ENCODE measurements around the gene ABO. TPM values are rescaled to one million over a fixed set of nuclear protein-coding genes. Genes with fewer than 3 reads are reported as not detected.

The ABO gene
- total RNA-seq, 2 experiments from 2014 or later = 0.27 to 0.56 TPM

DNA sequence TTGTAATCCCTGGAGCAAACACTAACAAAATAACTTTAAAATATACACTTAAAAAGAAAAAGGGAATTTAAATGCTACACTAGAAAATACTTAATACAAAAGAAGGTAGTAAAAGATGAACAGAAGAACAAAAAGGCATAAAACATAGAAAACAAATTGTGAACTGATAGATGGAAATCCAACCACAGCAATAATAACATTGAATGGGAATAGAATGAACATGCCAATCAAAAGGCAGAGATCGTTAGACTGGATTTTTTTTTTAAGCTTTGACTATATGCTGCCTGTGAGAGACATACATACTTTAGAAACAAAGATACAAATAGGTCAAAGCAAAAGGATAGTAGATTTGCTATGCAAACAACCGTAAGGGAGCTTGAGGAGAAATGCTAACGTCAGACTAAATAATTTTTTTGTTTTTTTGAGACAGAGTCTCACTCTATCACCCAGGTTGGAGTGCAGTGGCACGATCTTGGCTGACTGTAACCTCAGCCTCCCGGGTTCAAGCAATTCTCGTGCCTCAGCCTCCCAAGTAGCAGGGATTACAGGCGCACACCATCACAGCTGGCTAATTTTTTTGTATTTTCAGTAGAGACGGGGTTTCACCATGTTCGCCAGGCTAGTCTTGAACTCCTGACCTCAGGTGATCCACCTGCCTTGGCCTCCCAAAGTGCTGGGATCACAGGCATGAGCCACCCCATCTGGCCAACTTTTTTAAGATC is 6.5 kb downstream of the ABO start:
- Mint-ChIP-seq H3K4me3 (no peak overlapping the region), H3K9me3 (no peaks in the 10 kb centered on the region), H3K4me1 (no peaks in the 10 kb centered on the region), H3K27me3 (peaks cover 42% of the 10 kb centered on the region), H3K27ac (no peak overlapping the region), H3K36me3 (ENCODE audit: low read depth) (no peaks in the 10 kb centered on the region)
- DNase-seq = no peak
- POLR2A ChIA-PET = no interaction called here
- CTCF ChIA-PET = no interaction called here

DNA sequence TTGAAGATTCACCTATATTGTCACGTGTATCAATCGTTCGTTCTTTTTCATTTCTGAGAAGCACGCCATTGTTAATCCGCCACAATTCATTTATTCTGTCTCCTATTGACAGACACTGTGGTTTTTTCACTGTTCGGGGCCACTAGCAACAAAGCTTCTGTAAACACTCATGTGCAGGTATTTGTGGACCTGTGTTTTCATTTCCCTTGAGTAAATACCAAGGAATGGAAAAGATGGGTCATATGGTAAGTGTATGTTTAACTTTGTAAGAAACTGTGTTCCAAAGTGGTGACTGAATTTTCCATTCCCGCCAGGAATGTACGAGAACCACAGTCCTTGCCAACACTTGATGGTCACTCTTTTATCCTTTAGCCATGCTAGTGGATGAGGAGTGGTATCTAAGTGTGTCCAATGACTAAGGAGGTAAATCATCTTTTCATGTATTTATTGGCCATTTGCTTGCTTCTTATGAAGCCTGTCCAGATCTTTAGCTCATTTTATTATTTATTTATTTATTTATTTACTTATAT is 10.7 kb downstream of the ABO start:
- Mint-ChIP-seq H3K4me1 (no peaks in the 10 kb centered on the region), H3K36me3 (ENCODE audit: low read depth) (no peaks in the 10 kb centered on the region), H3K27ac (no peak overlapping the region), H3K27me3 (peaks cover 11% of the 10 kb centered on the region), H3K9me3 (no peaks in the 10 kb centered on the region), H3K4me3 (no peak overlapping the region)
- no peak for DNase-seq
- POLR2A ChIA-PET = no interaction called here
- CTCF ChIA-PET = no interaction called here

DNA sequence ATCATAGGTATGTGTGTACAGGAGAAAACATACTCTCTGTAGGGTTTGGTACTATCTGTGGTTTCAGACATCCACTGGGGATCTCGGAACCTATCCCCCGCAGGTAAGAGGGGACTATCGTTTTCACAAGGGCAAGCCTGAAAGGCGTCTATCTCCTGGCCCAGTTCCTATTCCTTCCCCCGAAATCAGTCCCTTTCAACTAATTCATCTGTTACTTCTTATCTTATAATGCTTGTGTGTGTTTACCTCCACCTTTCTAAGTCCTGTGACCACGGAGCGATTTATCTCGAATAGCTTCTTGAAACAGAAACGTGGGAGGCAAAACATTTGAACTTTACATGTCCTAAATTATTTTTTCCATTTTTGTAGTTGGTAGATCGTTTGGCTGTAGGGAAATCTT is 11.4 kb downstream of the ABO start:
- no peaks in the 10 kb centered on the region for H3K36me3 Mint-ChIP-seq (ENCODE audit: low read depth)
- H3K4me3 Mint-ChIP-seq = no peak overlapping the region
- CTCF ChIA-PET = no interaction called here
- POLR2A ChIA-PET = no interaction called here
- no peaks in the 10 kb centered on the region for H3K9me3 Mint-ChIP-seq
- peaks cover 11% of the 10 kb centered on the region for H3K27me3 Mint-ChIP-seq
- H3K4me1 Mint-ChIP-seq = no peaks in the 10 kb centered on the region
- DNase-seq = no peak
- no peak overlapping the region for H3K27ac Mint-ChIP-seq

DNA sequence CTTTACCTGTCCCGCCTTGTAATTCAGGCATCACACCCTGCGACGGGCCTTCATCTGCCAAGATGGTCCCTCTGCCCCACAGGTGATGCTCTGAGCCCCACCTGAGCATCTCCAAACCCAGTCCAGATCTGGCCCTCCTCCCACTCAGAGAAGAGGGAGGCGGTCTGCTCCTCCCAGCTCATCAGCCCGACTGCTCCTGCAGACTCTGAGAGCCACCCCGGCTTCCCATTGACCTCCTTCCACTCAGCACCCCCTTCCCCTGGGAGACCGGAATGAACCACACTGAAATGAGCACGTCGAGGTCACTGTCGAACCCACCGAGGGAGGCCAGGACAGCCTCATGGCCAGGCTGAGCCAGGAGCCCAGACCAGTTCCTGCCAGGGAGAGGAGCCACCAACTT is 12.8 kb downstream of the ABO start:
- no peaks in the 10 kb centered on the region for H3K4me1 Mint-ChIP-seq
- no peak overlapping the region for H3K27ac Mint-ChIP-seq
- ChIA-PET POLR2A (no interaction called here), CTCF (no interaction called here)
- peaks cover 7% of the 10 kb centered on the region for H3K27me3 Mint-ChIP-seq
- no peaks in the 10 kb centered on the region for H3K36me3 Mint-ChIP-seq (ENCODE audit: low read depth)
- no peaks in the 10 kb centered on the region for H3K9me3 Mint-ChIP-seq
- H3K4me3 Mint-ChIP-seq = no peak overlapping the region
- no peak for DNase-seq

DNA sequence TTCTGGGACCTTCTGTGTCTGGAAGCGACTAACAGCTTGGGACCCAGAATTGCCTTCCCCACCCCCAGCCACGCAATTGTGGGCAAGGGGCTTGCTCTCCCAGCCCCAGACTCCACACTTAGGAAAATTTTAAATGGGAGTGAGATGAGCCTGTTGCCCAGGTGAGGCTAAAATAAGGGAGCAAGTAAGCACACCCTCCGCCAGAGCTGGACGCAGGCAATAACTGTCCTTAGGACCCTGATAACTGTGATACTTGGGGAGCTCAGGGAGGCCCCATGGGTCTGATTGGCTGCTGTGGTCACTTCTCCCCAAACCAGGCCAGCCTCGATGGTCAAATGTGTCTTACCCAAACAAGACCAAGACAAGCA is 13.3 kb downstream of the ABO start:
- H3K27ac Mint-ChIP-seq = no peak overlapping the region
- DNase-seq = no peak
- POLR2A ChIA-PET = no interaction called here
- CTCF ChIA-PET = no interaction called here
- H3K36me3 Mint-ChIP-seq (ENCODE audit: low read depth) = no peaks in the 10 kb centered on the region
- no peaks in the 10 kb centered on the region for H3K4me1 Mint-ChIP-seq
- no peak overlapping the region for H3K4me3 Mint-ChIP-seq
- H3K9me3 Mint-ChIP-seq = no peaks in the 10 kb centered on the region
- peaks cover 6% of the 10 kb centered on the region for H3K27me3 Mint-ChIP-seq

DNA sequence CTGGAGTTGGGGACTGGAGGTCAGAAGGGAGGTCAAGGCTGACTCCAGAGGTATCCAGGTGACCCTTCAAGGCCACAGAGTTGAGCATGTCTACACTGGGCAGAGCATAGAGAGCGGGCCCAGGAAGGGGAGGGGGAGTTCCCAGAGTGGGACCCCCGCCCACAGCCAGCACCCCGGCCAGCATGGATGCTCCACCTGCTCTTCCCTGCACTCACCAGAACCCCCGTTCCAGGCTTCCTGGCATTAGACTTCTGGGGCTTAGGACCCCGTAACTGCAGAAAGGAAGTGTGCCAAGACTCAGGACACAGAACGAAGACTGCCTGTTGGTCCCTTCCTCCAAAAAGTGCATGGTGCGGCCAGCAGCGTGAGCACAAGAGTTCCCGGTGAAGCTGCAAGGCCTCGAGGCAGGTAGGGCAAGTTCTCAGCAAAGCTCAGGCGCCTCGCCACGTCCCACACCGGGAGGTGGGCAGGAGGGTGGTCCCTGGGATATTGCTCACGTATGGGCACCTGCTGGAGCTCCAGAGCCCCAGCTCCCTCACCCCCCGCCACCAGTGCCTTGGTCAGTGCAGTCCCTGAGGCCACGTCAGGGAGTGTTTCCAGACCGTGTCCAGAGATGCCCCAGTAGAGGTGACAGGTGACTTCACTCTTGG is 13.8 kb downstream of the ABO start:
- no peaks in the 10 kb centered on the region for H3K36me3 Mint-ChIP-seq (ENCODE audit: low read depth)
- ChIA-PET POLR2A (no interaction called here), CTCF (no interaction called here)
- no peak for DNase-seq
- peaks cover 1% of the 10 kb centered on the region for H3K27me3 Mint-ChIP-seq
- H3K4me1 Mint-ChIP-seq = no peaks in the 10 kb centered on the region
- no peak overlapping the region for H3K4me3 Mint-ChIP-seq
- H3K9me3 Mint-ChIP-seq = no peaks in the 10 kb centered on the region
- H3K27ac Mint-ChIP-seq = no peak overlapping the region

DNA sequence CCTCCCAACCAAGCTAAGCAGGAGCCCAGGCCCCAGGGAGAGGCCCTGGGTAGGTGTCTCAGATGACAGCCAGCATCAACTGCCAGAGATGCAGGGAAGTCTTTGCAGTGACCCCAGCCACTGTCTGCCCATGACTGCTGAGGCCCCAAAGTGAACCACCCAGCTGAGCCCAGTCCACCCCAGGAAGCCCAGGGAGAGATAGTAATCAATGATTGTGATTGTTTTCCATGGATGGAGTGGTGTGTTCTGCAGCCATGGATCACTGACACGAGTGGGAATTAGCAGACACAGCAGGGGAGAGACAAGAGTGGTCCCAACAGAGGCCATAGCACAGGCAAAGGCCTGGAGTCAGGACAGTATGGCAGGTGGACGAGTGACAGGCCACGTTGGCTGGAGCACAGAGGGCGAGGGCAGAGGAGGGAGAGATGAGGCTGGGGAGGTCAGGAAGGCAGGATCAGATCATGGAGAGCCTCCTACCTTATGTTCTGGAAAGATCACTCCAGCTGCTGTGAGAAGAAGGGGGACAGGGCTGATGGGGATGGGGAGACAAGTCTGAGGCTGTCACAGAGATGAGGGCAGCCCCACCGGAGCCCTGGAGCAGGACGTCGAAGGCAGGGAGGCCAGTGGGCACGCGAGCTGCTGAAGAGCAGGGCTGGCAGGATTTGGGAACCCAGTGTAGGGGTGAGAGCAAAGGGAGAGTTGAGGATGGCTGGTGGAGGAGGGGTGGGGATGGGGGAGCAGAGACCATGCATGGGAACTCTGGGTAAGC is 14.5 kb downstream of the ABO start:
- ChIA-PET POLR2A (no interaction called here), CTCF (no interaction called here)
- no peak for DNase-seq
- Mint-ChIP-seq H3K27me3 (no peaks in the 10 kb centered on the region), H3K27ac (no peak overlapping the region), H3K36me3 (ENCODE audit: low read depth) (no peaks in the 10 kb centered on the region), H3K4me3 (no peak overlapping the region), H3K9me3 (no peaks in the 10 kb centered on the region), H3K4me1 (no peaks in the 10 kb centered on the region)

DNA sequence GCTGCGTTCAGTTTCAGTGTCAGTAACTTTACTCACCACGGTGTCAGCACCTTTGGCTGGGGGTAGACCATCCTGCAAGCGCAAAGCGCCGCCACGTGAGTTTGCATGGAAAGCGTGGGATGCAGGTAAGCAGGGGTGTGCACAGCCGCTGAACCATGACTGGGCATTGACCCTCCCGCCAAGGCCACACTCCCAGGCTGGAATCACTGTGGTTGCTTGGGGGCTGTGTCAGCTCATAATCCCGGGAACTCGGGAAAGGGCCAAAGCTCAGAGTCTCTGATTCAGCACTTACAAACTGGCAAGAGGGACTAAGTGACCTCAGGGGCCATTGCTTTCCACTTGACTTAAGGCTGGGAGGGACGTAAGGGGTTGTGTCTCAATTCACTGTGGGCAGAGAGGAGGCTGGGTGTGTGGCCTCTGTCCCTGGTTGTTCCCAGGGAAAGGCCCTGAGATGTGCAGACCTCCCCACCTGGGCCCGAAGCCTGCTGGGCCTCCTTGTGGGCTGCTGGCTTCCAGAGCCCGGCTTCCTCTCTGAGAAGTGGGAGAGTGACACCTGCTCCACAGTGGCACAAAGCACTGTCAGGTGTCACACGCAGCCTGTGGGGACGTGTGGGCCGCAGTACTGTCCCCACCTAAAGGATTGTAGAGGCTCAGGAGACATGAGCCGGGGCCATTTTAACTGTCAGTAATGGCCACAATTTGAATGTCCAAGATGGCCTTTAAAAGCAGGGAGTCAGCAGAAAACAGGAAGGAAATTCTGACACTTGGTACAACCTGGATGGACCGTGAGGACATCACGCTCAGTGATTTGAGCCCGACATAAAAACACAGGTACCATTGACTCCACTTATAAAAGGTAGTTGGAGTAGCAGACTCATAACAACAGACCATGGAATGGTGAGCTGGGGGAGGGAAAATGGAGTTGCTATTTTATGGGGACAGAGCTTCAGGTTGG is 16.7 kb downstream of the ABO start:
- H3K27ac Mint-ChIP-seq = no peak overlapping the region
- no peak overlapping the region for H3K4me3 Mint-ChIP-seq
- H3K9me3 Mint-ChIP-seq = no peaks in the 10 kb centered on the region
- no peak for DNase-seq
- no peaks in the 10 kb centered on the region for H3K36me3 Mint-ChIP-seq (ENCODE audit: low read depth)
- H3K27me3 Mint-ChIP-seq = no peaks in the 10 kb centered on the region
- CTCF ChIA-PET = no interaction called here
- POLR2A ChIA-PET = no interaction called here
- H3K4me1 Mint-ChIP-seq = no peaks in the 10 kb centered on the region

DNA sequence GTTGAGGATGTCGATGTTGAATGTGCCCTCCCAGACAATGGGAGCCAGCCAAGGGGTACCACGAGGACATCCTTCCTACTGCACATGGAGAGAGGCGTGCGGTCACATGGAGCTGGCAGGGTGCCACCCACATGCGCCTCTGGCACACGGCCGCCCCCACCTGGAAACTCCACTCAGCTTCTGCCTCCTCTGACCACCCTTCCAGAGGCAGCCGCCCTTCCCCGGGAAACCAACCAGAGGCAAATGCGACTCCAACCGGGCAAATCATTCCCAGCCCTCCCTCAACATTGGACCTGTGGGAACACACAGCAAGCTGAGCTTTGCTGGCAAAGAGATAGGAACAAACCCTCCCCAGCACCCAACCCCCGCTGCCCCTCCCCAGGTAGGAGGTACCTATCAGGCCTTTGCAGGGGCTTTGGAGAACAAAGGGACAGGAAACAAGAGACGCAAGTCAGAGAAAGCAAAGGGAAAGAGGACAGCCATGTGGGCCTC is 17.5 kb downstream of the ABO start:
- peaks cover 5% of the 10 kb centered on the region for H3K27me3 Mint-ChIP-seq
- H3K4me1 Mint-ChIP-seq = peaks cover 6% of the 10 kb centered on the region
- POLR2A ChIA-PET = no interaction called here
- H3K27ac Mint-ChIP-seq = no peak overlapping the region
- no peak overlapping the region for H3K4me3 Mint-ChIP-seq
- no peak for DNase-seq
- CTCF ChIA-PET = no interaction called here
- H3K36me3 Mint-ChIP-seq (ENCODE audit: low read depth) = no peaks in the 10 kb centered on the region
- H3K9me3 Mint-ChIP-seq = no peaks in the 10 kb centered on the region

DNA sequence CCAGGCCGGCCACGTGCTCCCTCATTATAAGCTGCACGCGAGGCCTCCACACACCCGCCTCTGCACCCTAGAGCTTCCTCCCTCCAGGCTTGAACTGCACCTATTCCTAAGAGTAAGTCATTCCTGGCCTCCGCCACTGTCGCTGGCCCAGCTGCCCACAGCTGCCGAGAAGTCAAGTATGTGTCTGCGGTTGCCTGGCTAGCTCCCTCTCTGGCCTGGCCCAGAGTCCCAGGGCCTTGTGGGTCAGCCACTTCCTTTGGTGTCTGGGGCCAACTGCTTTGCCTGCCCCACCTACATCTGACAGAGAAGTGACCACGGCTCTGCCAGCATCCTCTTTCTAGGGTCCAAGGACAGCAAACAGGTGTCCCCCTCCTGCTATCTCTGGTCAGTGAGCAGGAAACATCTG is 18.3 kb downstream of the ABO start:
- POLR2A ChIA-PET = no interaction called here
- H3K4me3 Mint-ChIP-seq = no peak overlapping the region
- H3K36me3 Mint-ChIP-seq (ENCODE audit: low read depth) = no peaks in the 10 kb centered on the region
- peaks cover 5% of the 10 kb centered on the region for H3K27me3 Mint-ChIP-seq
- DNase-seq = no peak
- H3K27ac Mint-ChIP-seq = no peak overlapping the region
- H3K4me1 Mint-ChIP-seq = peaks cover 6% of the 10 kb centered on the region
- CTCF ChIA-PET = no interaction called here
- no peaks in the 10 kb centered on the region for H3K9me3 Mint-ChIP-seq

DNA sequence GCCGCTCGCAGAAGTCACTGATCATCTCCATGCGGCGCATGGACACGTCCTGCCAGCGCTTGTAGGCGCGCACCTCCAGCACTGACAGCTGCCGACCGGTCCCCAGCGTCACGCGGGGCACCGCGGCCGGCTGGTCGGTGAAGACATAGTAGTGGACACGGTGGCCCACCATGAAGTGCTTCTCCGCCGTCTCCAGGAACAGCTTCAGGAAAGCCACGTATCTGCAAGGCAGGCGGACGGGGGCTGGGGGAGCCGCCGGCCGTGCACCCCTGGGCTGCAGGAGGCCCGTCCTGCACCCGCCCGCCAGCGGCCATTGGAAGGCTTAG is 18.9 kb downstream of the ABO start:
- Mint-ChIP-seq H3K27ac (no peak overlapping the region), H3K27me3 (peaks cover 5% of the 10 kb centered on the region), H3K4me1 (peaks cover 8% of the 10 kb centered on the region), H3K9me3 (no peaks in the 10 kb centered on the region), H3K4me3 (no peak overlapping the region), H3K36me3 (ENCODE audit: low read depth) (no peaks in the 10 kb centered on the region)
- CTCF ChIA-PET = no interaction called here
- POLR2A ChIA-PET = no interaction called here
- DNase-seq = no peak

DNA sequence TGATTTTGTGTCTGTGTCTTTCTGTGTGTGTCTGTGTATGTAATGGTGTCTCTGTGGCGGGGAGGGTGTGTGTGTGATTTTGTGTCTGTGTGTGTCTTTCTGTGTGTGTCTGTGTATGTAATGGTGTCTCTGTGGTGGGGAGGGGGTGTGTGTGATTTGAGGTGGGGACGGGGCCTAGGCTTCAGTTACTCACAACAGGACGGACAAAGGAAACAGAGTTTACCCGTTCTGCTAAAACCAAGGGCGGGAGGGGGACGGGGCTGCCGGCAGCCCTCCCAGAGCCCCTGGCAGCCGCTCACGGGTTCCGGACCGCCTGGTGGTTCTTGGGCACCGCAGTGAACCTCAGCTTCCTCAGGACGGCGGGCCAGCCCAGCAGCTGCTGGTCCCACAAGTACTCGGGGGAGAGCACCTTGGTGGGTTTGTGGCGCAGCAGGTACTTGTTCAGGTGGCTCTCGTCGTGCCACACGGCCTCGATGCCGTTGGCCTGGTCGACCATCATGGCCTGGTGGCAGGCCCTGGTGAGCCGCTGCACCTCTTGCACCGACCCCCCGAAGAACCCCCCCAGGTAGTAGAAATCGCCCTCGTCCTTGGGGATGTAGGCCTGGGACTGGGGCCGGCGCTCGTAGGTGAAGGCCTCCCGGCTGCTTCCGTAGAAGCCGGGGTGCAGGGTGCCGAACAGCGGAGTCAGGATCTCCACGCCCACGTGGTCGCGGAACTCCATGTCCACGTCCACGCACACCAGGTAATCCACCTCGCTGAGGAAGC is 19.4 kb downstream of the ABO start:
- CTCF ChIA-PET = no interaction called here
- Mint-ChIP-seq H3K4me3 (no peak overlapping the region), H3K27ac (no peak overlapping the region), H3K9me3 (no peaks in the 10 kb centered on the region), H3K27me3 (peaks cover 5% of the 10 kb centered on the region), H3K36me3 (ENCODE audit: low read depth) (no peaks in the 10 kb centered on the region), H3K4me1 (peaks cover 8% of the 10 kb centered on the region)
- no peak for DNase-seq
- POLR2A ChIA-PET = no interaction called here

Data from activated CD4-positive, alpha-beta T cell treated with anti-CD3 and anti-CD28 coated beads, Interleukin-2, amount 10 ng/mL, durations not matched to agents 7 days and 5 days (primary cell).